Skeletal muscle cell (primary cell): Measurements from ENCODE around the gene C1QTNF12.
"Not testable (repeated sequence)": the region's sequence is repeated elsewhere in the genome, so short reads cannot be mapped to it uniquely, and the experiment has no call there.

Experiments
- DNase-seq: peaks from one replicate; pipeline ENCODE4 v3.0.0-alpha.2; 2010; ENCODE audit warnings: low read depth
- H3K4me3 ChIP-seq: 2 replicates; pipeline ENCODE4 v1.5.1; 2011; ENCODE audit warnings: low read depth, mild to moderate bottlenecking, control low read depth, low read length, moderate library complexity

The C1QTNF12 gene

DNA sequence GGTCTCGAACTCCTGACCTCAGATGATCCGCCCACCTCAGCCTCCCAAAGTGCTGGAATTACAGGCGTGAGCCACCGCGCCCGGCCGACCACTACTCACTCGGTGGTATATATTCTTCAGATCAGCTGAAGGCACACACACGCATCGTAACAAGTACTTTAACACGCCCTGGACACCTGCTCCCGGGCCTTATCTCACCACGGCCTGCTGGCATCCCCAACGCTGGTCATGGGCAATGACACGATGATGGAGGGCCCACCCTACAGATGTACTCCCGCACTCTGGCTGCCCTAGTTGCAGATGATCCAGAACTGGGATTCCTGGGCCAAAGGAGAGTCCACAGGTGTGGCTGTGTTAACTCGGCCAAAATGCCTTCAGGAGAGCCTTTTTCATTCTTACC, 15.5 kb upstream of the C1QTNF12 start:
- H3K4me3 ChIP-seq: no peak overlapping the region
- DNase-seq: no peak

DNA sequence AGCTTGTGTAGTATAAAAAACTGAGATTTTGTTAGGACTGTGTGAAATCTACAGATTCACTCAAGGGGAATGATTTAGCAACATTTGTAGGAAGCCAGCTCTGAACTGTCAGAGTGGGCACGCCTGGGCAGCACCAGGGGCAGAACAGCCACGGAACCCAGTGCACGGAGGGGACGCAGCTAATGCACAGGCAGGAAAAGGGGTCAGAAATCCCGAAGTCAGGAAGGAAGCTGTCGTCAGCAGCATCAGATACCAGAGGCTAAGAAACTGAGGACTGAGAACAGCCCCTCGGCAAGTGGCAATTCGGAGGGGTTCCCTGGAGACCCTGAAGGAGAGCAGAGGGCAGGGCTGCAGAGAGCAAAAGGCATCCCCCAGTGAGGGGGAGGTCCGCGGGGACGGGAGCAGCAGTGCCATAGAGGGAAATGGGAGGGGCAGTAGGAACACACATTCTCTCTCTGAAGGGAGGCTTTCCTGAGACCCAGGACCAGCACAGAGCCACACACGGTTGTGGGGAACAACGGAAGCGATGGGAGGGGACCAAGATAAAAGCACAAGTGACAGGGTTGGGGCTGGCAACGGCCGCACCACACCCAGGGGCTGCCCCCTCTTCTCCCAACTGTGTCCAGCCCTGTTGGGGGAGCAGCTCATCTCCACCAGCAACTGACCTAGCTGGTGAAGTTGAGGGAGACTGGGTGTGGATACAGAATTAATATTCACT, 14.5 kb upstream of the C1QTNF12 start:
- H3K4me3 ChIP-seq: no peak overlapping the region

DNA sequence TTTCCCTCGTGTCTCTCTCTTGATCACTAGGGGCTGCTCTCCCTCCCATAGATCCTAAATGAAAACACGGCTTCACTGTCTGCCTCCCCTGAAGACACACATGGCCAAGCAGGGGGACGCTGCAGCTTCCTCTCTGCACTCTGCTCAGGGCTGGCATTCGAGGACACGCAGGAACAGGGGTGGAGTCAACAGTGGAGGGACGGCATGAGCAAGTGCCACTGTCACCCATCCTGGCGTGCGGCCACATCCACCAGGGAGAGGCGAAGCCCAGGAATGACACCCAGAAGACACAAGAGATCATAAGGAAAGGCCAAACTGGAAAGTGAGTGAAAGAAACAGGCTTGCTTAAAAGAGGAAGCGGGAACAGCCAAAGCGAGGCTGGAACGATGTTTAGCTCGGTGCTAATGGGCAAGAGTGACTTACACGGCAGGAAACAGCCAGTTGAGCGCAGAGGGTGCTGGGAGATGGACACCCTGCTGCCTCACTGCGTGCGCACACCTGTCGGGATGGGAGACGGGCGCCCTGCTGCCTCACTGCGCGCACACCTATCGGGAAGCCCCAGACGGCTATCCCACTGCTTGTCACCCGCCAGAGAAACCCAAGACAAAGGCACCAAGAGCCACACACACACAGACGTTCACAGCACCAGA, 13.6 kb upstream of the C1QTNF12 start:
- H3K4me3 ChIP-seq: no peak overlapping the region
- no peak for DNase-seq

More for the DNA sequence above, 14.5 kb upstream of the C1QTNF12 start:
- no peak for DNase-seq

DNA sequence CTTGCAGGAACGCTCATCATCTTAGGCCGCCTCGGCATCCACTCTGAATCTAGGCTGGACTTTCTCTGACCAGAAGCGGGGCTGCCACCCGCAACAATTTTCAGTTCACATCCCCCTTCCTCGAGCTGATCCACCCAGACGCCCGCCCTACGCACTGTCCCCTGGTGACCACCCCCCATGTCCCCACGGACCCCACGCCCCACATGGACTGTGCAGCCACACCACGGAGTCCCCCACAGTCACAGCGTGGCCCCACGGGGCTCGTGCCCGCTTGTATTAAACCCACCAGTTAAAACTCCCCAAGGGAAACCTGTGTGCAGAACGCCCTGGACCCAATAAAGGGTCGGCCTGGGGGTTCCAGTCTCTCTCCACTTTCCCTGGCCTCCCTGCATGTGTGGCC, 13.0 kb upstream of the C1QTNF12 start:
- H3K4me3 ChIP-seq: no peak overlapping the region
- DNase-seq: no peak

DNA sequence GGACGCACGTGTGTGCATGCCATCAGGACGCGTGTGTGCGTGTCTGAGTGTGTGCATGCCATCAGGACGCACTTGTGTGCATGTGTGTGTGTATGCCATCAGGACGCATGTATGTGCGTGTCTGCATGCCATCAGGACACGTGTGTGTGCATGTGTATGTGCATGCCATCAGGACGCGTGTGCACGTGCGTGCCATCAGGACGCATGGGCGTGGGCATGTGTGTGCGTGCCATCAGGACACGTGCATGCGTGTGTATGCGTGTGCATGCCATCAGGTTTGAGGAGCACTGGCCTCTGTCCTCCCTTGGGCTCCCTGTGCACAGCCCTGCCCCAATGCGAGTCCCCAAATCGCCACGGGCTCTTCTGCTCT, 12.6 kb upstream of the C1QTNF12 start:
- DNase-seq: no peak
- H3K4me3 ChIP-seq: no peak overlapping the region

DNA sequence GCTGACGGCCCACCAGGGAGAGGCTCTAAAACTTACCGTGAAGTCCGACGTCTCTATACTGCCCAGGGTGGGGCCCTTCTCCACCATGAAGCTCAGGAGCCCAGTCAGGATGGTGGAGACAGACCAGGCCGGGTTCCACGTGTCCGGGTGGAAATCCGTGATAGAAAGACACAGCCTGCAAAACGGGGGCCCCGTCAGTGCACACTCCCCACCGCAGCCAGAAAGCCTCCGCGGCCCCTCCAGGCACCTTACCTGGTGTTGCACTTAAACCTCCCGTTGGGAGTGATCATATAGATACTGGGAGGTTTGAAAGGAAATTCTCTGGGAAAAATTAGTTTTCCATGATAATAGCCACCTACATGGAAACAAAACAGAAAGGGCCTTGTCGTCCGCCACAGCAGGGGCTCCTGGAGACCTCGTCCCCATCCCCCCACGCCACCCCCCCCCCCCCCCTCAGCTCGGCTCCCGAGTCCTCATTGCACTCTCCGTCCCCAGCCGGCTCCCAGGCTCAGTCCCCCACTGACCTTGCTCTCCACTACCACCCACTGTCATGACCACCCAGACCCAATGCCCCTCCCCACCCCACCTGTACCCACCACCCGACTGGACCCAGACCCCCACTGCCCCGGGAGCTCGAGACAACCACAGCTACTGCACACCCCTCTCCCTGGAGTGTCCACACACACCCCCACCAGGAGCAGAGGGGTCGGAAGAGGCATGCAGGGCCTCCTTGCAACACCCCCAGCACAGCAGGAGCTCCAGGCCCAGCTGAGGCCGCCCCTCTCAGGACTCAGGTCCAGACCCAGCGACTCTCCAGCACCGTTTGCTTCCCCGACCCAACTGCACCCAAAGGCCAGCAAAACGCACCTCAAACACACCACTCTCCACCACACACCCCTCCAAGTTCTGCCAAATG, 10.7 kb upstream of the C1QTNF12 start:
- H3K4me3 ChIP-seq: no peak overlapping the region
- no peak for DNase-seq

DNA sequence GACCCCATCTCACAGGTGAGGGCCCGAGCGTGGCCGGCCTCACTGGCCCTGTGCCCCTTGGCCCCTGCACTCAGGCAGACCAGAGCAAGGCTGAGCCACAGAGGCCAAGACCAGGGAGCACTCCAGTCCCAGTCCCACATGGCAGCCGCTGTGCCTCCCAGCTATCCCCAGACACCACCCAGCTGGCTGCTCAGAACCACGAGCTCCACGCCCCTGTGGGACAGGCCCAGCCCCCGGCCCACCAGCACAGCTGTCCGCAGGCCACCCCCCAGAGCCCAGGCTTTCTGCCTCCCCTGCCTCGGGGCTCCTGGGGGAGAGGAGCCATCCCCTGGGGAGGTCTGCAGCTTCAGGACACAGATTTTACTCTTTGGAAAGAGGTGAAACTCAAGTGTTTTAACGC, 9.1 kb upstream of the C1QTNF12 start:
- no peak for DNase-seq

DNA sequence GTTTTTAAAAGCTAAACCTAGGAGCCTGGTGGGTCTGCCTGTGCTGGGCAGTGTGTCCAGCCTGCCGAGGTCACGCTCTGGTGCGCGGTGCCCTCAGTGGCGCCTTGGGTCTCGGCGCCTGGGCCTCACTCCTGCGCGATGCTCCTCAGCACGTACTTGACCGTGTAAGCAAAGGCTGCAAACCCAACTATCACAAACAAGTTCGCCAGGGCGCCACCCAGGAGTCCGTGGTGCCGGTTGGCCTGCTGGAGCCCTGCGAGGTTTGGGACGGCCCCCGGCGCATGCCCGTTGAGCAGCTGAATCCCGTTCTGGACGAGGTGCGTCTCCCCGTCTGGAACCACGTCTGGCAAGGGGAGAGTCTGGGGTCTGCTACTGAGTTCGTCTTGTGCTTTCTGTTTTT, 8.6 kb upstream of the C1QTNF12 start:
- DNase-seq: no peak
- H3K4me3 ChIP-seq: no peak overlapping the region

More for the DNA sequence above, 9.1 kb upstream of the C1QTNF12 start:
- no peak overlapping the region for H3K4me3 ChIP-seq

DNA sequence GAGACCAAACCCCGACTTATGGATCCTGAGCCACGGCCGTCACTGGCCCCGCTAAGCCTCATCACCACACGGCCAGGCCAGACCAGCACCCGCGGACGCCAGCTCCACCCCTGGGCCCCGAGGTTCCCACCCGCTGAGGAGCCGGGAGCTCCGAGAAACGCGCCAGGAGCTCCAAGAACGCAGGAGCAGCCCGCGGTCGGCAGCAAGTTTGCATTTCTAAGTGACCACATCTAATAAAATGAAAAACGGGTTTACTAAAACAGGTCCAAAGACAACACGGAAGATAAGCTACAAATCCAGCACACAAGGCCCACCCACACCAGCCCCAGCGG, 8.1 kb upstream of the C1QTNF12 start:
- no peak overlapping the region for H3K4me3 ChIP-seq
- no peak for DNase-seq

DNA sequence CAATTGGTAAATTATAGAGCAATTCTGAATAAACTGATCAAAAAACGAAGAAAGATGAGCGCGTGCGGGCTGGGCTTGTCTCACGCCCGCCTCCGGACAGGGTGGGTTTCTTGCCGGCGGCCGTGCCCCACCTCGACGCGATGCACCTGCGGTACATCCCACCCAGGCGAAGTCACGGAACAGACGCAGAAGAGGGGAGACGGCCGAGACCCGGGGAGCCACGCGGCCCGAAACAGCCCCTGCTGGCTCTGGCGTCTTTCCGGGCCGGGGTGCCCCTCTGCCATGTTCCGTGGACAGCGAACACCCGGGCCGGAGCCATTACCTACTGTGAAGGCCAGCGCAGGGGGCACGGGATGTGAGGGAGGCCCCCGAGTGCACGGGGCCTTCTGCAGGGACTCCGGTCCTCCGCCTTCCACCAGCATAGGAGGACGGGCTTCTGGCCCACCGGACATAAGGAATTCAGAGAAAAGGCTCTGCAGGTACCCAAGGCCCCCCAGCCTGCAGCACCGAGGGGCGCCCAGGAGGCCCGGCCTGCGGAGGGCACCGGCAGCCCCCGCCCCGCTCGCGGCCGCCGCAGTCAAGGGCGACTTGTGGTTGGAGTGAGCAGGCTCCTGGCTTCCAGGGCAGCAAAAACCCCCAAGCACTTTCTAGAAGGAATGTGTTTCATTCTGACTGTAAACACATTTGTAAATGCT, 7.6 kb upstream of the C1QTNF12 start:
- DNase-seq: no peak
- no peak overlapping the region for H3K4me3 ChIP-seq

DNA sequence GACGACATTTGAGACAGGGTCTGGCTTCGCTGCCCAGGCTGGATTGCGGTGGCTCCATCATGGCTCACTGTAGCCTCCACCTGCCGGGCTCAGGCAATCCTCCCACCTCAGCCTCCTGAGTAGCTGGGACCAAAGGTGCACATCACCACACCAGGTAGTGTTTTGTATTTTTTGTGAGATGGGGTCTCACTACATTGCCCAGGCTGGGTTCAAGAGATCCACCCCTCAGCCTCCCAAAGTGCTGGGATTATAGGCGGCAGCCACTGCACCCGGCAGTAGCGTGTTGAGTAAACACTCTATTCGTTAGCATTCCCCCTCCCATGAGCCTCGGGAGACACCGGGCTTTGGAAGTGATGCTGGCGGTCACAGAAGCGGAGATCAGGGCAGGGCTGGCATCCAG, 6.8 kb upstream of the C1QTNF12 start:
- DNase-seq: no peak
- H3K4me3 ChIP-seq: no peak overlapping the region

DNA sequence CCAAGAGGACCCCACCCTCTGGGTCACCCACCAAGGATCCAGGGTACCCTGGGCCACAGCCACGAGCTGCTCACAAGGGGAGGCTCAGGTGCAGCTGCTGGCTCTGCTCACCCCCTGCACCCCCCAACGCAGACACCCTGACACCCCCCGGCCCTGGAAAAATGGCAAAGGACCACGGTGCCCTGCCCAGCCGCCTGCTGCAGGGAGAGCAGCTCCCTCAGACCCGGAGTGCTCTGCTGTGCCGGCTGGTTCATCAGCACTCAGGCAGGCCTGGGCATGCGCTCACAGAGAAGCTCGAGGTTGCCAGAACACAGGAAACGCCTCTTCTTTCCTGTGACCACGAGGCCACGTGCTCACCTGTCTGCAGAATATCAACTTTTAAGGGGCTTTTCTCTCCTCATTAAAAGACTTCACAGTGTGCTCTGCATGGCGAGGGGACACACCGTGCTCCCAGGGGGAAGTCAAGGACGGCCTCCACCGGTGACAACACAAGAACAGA, 4.3 kb upstream of the C1QTNF12 start:
- no peak for DNase-seq
- no peak overlapping the region for H3K4me3 ChIP-seq

DNA sequence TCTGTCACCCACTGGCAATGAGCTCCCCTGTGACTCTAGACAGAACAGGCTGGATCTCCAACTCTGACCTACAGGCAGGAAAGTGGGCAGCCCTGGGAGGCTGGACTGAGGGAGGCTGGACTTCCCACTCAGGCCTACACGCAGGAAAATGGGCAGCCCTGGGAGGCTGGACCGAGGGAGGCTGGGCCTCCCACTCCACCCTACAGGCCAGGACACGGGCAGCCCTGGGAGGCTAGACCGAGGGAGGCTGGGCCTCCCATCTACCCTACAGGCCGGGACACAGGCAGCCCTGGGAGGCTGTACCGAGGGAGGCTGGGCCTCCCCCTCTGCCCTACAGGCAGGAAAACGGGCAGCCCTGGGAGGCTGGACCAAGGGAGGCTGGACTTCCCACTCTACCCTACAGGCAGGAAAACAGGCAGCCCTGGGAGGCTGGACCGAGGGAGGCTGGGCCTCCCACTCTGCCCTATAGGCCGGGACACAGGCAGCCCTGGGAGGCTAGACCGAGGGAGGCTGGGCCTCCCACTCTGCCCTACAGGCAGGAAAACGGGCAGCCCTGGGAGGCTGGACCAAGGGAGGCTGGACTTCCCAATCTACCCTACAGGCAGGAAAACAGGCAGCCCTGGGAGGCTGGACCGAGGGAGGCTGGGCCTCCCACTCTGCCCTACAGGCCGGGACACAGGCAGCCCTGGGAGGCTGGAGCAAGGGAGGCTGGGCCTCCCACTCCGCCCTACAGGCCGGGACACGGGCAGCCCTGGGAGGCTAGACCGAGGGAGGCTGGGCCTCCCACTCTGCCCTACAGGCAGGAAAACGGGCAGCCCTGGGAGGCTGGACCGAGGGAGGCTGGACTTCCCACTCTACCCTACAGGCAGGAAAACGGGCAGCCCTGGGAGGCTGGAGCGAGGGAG, 1.7 kb upstream of the C1QTNF12 start:
- DNase-seq, H3K4me3 ChIP-seq: not testable (repeated sequence)

DNA sequence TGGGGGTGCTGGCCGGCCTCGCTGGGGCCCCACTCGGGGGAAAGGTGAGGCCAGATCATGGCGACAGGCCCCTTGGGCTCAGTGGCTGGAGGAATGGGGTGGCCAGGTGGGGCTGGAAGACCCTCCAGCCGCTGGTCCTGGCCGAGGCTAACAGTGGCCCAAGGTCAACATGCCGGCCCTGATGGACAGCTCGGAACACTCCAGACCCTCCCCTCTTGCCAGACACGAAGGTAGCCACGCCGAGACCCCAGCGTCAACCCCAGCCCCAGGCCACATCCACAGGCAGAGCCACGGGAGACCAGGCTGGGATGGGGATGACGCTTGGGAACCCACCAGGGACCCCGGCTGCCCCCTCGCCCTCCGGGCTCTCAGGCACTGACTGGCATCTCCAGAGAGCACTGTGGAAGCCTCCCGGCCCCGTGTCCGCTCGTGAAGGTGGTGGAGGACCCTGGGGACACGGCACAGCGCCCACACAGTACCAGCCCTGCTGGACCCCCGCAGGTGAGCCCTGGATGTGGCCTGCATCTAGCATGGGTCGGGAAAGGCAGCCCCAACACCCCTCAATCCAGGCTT, 905 bp upstream of the C1QTNF12 start:
- DNase-seq: no peak
- no peak overlapping the region for H3K4me3 ChIP-seq

DNA sequence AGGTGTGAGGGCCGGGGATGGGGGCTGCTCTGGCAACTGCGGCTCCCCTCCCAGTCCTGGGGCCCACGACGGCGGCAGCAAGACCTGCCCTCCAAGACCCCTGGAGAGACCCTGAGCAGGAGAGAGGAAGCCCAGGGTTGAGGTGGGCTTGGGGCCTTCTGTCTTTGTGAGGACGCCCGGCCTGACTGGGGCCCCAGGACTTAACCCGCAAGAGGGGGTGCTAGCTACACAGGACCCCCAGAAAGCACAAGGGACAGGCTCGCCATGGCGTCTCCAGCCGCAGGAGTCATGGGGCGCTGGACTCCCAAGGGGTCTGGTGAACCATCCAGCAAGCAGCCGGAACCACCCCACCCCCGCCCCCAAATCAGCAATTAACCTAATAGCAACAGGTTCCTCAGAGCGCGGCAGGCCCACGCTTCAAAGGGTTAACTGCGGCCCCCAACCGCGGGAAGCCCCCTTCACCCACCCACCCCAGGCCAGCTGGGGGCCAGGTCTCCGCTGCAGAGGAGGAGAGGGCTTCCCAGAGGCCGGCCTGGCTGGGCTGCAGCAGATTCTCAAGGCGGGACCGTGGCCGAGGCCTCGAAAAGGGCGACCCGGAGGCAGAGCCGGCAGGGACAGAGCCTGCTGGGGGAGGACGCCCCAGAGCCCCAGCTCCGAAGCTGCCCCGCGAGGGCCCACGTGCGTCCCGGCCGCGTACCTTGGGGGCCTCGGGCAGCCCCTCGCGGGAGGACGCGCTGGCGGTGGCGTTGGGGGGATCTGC, 525 bp downstream of the C1QTNF12 start:
- H3K4me3 ChIP-seq: no peak overlapping the region
- no peak for DNase-seq

DNA sequence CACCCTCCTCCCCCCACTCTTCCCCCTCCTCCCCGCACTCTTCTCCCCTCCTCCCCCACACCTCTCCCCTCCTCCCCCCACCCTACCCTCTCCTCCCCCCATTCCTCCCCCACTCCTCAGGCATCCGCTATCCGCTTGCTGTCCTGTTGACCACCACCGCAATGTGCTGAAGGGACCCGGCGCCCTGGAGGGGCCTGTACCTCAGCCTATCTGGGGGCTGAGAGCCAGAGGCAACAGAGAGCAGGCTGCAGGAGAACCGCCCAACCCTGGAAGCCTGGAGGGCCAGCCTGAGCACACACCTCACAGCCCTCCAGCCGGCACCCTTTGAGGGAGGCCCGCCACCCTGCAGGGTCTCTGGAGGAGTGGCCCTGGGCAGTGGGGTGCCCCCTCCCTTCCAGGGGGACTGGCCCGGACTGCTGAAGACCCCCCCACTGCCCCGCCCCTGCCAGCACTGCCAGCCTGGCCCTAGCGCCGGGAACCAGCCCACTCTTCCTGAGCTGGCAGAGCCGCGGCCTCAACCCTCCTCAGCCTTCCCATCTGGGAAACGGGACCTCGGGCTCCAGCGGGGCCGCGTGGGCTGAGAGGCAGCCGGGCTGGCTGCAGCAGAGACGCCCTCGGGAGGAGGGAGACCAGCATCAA, 1.2 kb downstream of the C1QTNF12 start:
- no peak overlapping the region for H3K4me3 ChIP-seq
- DNase-seq: no peak

DNA sequence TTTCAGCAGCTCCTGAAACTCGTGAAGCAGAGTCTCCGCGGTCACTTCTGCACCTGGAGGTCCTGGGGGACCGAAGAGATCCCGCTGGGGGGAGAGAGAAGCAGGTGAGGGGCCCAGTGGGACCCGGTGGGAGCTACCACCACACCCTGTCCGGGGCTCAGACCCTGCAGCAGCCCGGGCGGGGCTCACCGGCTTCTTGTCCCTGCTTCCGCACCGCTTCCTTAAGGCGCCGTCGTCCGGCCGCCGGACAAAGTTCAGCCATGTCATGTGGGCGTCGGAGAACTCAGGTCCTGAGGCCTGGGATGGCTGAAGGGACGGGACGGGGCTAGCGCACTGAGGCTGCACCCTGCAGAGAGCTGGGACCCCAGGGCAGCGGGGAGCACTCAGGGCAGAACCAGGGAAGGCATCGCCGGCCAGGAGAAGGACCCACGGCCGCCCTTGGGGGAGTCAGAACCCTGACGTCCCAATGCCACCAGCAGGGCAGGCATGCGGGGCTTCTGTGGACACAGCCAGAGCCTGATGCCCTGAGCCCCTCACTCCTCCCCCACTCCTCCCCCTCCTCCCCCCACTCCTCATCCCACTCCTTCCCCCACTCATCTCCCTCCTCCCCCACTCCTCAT, 2.2 kb downstream of the C1QTNF12 start:
- DNase-seq: no peak
- H3K4me3 ChIP-seq: no peak overlapping the region
